NB4 (cell line): ENCODE results near the gene TUBGCP3.

Experiments
- POLR2A ChIP-seq: IDR thresholded peaks from 2 replicates; pipeline ENCODE4 v1.6.1; 2011; ENCODE audit warnings: mild to moderate bottlenecking; ENCODE audit not compliant: insufficient read length; ENCODE audit errors: extremely low read depth
- TF ChIP-seq, protein P1 (sequence below): IDR thresholded peaks from one replicate; pipeline ENCODE4 v1.5.1; 2012; ENCODE audit warnings: low read depth, low read length

GRCh38 chr13:112575675-112576074 is 12.3 kb downstream of the TUBGCP3 start:
- no peak for TF ChIP-seq POLR2A
- TF ChIP-seq, protein P1, sequence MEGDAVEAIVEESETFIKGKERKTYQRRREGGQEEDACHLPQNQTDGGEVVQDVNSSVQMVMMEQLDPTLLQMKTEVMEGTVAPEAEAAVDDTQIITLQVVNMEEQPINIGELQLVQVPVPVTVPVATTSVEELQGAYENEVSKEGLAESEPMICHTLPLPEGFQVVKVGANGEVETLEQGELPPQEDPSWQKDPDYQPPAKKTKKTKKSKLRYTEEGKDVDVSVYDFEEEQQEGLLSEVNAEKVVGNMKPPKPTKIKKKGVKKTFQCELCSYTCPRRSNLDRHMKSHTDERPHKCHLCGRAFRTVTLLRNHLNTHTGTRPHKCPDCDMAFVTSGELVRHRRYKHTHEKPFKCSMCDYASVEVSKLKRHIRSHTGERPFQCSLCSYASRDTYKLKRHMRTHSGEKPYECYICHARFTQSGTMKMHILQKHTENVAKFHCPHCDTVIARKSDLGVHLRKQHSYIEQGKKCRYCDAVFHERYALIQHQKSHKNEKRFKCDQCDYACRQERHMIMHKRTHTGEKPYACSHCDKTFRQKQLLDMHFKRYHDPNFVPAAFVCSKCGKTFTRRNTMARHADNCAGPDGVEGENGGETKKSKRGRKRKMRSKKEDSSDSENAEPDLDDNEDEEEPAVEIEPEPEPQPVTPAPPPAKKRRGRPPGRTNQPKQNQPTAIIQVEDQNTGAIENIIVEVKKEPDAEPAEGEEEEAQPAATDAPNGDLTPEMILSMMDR = no peak
